ENCODE results near the gene PRKAG2.

Gene PRKAG2

DNA sequence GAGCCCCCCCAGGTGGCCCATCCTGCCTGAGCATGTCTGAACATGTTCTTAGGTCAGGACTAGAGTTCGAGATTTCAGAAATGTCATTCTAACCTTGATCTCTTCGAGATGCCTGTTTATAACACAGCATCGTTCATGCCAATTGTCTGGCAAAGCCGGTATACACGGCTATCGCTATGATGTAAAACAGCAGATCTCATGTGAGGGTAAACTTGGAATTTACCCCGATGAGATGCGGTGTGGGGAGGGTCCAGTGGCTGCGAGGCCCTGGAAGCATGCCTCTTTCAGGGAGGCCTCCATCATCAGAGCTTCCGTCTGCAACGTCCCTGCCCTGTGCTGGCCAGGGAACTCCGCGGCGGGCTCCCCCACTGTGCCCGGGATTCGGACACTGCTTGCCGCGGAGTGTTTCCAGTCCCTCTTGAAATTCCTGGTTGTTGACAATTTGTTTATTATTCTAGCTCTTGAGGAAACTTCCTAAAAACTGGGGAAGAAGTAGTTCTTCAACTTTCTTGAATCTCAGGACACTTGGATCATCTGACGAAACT lies 188.6 kb downstream of the PRKAG2 start:
- H4K91ac ChIP-seq (ENCODE audit: low read depth, low read length, poor library complexity), result no peak overlapping the region
- H3K27me3 ChIP-seq (ENCODE audit: control insufficient read depth in 3 of 3, insufficient read depth in 3 of 3, low read depth in 1 of 3, low read length in 3 of 3), result no peaks in the 10 kb centered on the region
- H2AFZ ChIP-seq (ENCODE audit: low read length), result no peak overlapping the region
- peaks cover 15 to 19% of the 10 kb centered on the region in 2 donors for H3K4me1 ChIP-seq (ENCODE audit: control insufficient read depth in 2 of 2, insufficient read depth in 1 of 2, low read depth in 1 of 2, low read length in 2 of 2)
- H3K4ac ChIP-seq (ENCODE audit: low read length), result no peak overlapping the region
- no peak overlapping the region for H2BK5ac ChIP-seq (ENCODE audit: low read length)
- H2BK12ac ChIP-seq (ENCODE audit: low read length), result no peak overlapping the region
- peak overlapping the region; percentile 17 for H2BK15ac ChIP-seq (ENCODE audit: low read length)
- no peak overlapping the region for H2BK120ac ChIP-seq (ENCODE audit: low read depth, low read length)
- H3K27ac ChIP-seq (replicated peaks; ENCODE audit: low read length), result no peak overlapping the region
- H3K9me3 ChIP-seq (replicated peaks in 1 of 2; ENCODE audit: control insufficient read depth in 2 of 2, insufficient read depth in 1 of 2, low read depth in 1 of 2, low read length in 2 of 2), result peaks cover 0 to 2% of the 10 kb centered on the region in 2 donors
- H3K4me2 ChIP-seq (ENCODE audit: insufficient read depth, low read length, poor library complexity, severe bottlenecking), result no peak overlapping the region
- H3K23ac ChIP-seq (ENCODE audit: low read depth, low read length, poor library complexity), result no peak overlapping the region
- peak overlapping the region; percentile 3 for H3K18ac ChIP-seq (ENCODE audit: low read length)
- H3K9ac ChIP-seq (ENCODE audit: low read depth, low read length, poor library complexity), result no peak overlapping the region
- H2AK5ac ChIP-seq (ENCODE audit: low read depth, low read length), result no peak overlapping the region
- H3K14ac ChIP-seq (ENCODE audit: low read length), result no peak overlapping the region
- no peak overlapping the region for H3K4me3 ChIP-seq (ENCODE audit: low read length in 2 of 2)
- no peaks in the 10 kb centered on the region for H3K36me3 ChIP-seq (replicated peaks in 1 of 2; ENCODE audit: control insufficient read depth in 2 of 2, insufficient read depth in 2 of 2, low read length in 2 of 2)
- DNase-seq (ENCODE audit: low spot score), result no peak
- WGBS, 2 donors (ENCODE audit: extremely low coverage in 2 of 2, insufficient read length in 2 of 2, insufficient replicate concordance in 1 of 2), result no CpG with 5 or more reads among the region's 19 CpGs
- H4K8ac ChIP-seq (ENCODE audit: low read depth, low read length), result no peak overlapping the region
- H3K79me1 ChIP-seq (ENCODE audit: low read depth, low read length), result no peaks in the 10 kb centered on the region

DNA sequence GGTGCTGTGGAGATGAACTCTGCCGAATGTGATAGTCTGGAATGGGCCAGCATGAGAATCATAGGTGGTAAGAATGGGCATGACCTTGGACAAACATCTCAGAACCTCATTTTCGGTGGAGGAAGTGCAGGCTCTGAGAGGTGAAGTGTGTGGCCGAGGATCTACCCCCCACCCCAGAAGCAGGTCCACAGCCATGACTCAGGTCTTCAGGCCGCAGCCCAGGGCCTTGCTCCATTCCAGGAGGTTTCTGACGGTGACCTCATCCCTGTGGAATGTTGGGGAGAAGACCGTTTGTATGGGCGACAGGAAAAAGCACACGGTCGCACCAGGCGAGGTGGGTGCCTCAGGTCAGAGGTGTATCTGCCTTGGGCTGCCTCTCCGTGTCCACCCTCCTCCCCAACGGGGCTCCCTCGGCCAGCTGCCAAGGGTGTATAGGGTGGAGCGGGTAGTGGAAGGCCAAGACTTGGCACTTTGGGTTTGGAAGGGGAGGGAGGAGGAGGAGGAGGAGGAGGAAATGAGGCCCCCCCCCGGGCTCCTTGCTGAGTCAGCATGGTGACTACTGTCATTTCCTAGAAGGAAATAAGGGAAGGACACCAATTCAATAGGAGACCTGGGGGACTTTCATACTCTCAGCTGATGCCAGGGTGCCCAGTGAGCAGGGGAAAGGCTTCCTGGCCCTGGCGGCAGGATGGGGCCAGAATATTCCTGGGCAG lies 189.2 kb downstream of the PRKAG2 start:
- no peak overlapping the region for H2AK5ac ChIP-seq (ENCODE audit: low read depth, low read length)
- H3K36me3 ChIP-seq (replicated peaks in 1 of 2; ENCODE audit: control insufficient read depth in 2 of 2, insufficient read depth in 2 of 2, low read length in 2 of 2), result no peaks in the 10 kb centered on the region
- H4K91ac ChIP-seq (ENCODE audit: low read depth, low read length, poor library complexity), result no peak overlapping the region
- H3K4me3 ChIP-seq (ENCODE audit: low read length in 2 of 2), result no peak overlapping the region
- H2BK120ac ChIP-seq (ENCODE audit: low read depth, low read length), result no peak overlapping the region
- no peak overlapping the region for H2BK5ac ChIP-seq (ENCODE audit: low read length)
- WGBS, 2 donors (ENCODE audit: extremely low coverage in 2 of 2, insufficient read length in 2 of 2, insufficient replicate concordance in 1 of 2), result no CpG with 5 or more reads among the region's 16 CpGs
- peak overlapping the region; percentile 79 for H3K18ac ChIP-seq (ENCODE audit: low read length)
- peaks cover 0 to 2% of the 10 kb centered on the region in 2 donors for H3K9me3 ChIP-seq (replicated peaks in 1 of 2; ENCODE audit: control insufficient read depth in 2 of 2, insufficient read depth in 1 of 2, low read depth in 1 of 2, low read length in 2 of 2)
- H3K4me1 ChIP-seq (ENCODE audit: control insufficient read depth in 2 of 2, insufficient read depth in 1 of 2, low read depth in 1 of 2, low read length in 2 of 2), result peaks cover 12 to 16% of the 10 kb centered on the region in 2 donors
- H2BK15ac ChIP-seq (ENCODE audit: low read length), result peak overlapping the region; percentile 17
- peak; percentile 39 for DNase-seq (ENCODE audit: low spot score)
- H3K79me1 ChIP-seq (ENCODE audit: low read depth, low read length), result no peaks in the 10 kb centered on the region
- no peak overlapping the region for H3K27ac ChIP-seq (replicated peaks; ENCODE audit: low read length)
- no peak overlapping the region for H3K4me2 ChIP-seq (ENCODE audit: insufficient read depth, low read length, poor library complexity, severe bottlenecking)
- no peak overlapping the region for H2AFZ ChIP-seq (ENCODE audit: low read length)
- no peak overlapping the region for H3K4ac ChIP-seq (ENCODE audit: low read length)
- no peak overlapping the region for H3K9ac ChIP-seq (ENCODE audit: low read depth, low read length, poor library complexity)
- H3K14ac ChIP-seq (ENCODE audit: low read length), result no peak overlapping the region
- H3K27me3 ChIP-seq (ENCODE audit: control insufficient read depth in 3 of 3, insufficient read depth in 3 of 3, low read depth in 1 of 3, low read length in 3 of 3), result no peaks in the 10 kb centered on the region
- H2BK12ac ChIP-seq (ENCODE audit: low read length), result no peak overlapping the region
- no peak overlapping the region for H3K23ac ChIP-seq (ENCODE audit: low read depth, low read length, poor library complexity)
- H4K8ac ChIP-seq (ENCODE audit: low read depth, low read length), result no peak overlapping the region

DNA sequence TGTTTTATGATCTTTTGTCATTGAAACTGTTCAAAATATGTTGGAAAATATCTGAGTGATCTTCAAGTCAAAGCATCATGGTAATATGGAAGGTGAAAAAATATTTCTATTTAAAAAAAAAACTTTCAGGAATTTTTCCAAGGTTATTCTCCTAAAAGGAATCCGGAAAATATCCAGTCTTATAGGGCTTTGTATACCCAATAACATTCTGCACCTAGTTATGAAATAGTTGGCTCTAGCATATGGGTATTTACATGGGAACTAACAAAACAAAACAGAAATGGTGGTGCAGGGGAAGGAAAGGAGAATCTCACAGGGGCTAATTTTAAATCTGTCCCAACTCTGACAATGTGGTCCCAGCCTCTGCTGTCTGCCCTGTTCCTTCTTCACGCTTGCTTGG lies 190.1 kb downstream of the PRKAG2 start:
- Histone ChIP-seq H2BK12ac (ENCODE audit: low read length) (no peak overlapping the region), H3K27ac (replicated peaks; ENCODE audit: low read length) (no peak overlapping the region), H3K4ac (ENCODE audit: low read length) (no peak overlapping the region), H2AFZ (ENCODE audit: low read length) (peak overlapping the region; percentile 24), H3K4me2 (ENCODE audit: insufficient read depth, low read length, poor library complexity, severe bottlenecking) (no peak overlapping the region), H2BK5ac (ENCODE audit: low read length) (no peak overlapping the region), H2BK120ac (ENCODE audit: low read depth, low read length) (no peak overlapping the region), H4K91ac (ENCODE audit: low read depth, low read length, poor library complexity) (no peak overlapping the region), H4K8ac (ENCODE audit: low read depth, low read length) (no peak overlapping the region), H3K36me3 (replicated peaks in 1 of 2; ENCODE audit: control insufficient read depth in 2 of 2, insufficient read depth in 2 of 2, low read length in 2 of 2) (no peaks in the 10 kb centered on the region), H3K4me1 (ENCODE audit: control insufficient read depth in 2 of 2, insufficient read depth in 1 of 2, low read depth in 1 of 2, low read length in 2 of 2) (peaks cover 9 to 14% of the 10 kb centered on the region in 2 donors), H3K14ac (ENCODE audit: low read length) (no peak overlapping the region), H3K9me3 (replicated peaks in 1 of 2; ENCODE audit: control insufficient read depth in 2 of 2, insufficient read depth in 1 of 2, low read depth in 1 of 2, low read length in 2 of 2) (peaks cover 0 to 2% of the 10 kb centered on the region in 2 donors), H3K27me3 (ENCODE audit: control insufficient read depth in 3 of 3, insufficient read depth in 3 of 3, low read depth in 1 of 3, low read length in 3 of 3) (no peaks in the 10 kb centered on the region), H3K4me3 (ENCODE audit: low read length in 2 of 2) (no peak overlapping the region), H2AK5ac (ENCODE audit: low read depth, low read length) (no peak overlapping the region), H3K23ac (ENCODE audit: low read depth, low read length, poor library complexity) (no peak overlapping the region), H2BK15ac (ENCODE audit: low read length) (no peak overlapping the region), H3K18ac (ENCODE audit: low read length) (no peak overlapping the region), H3K9ac (ENCODE audit: low read depth, low read length, poor library complexity) (no peak overlapping the region), H3K79me1 (ENCODE audit: low read depth, low read length) (no peaks in the 10 kb centered on the region)
- no peak for DNase-seq (ENCODE audit: low spot score)
- WGBS, 2 donors (ENCODE audit: extremely low coverage in 2 of 2, insufficient read length in 2 of 2, insufficient replicate concordance in 1 of 2), result no CpG with 5 or more reads among the region's 2 CpGs

DNA sequence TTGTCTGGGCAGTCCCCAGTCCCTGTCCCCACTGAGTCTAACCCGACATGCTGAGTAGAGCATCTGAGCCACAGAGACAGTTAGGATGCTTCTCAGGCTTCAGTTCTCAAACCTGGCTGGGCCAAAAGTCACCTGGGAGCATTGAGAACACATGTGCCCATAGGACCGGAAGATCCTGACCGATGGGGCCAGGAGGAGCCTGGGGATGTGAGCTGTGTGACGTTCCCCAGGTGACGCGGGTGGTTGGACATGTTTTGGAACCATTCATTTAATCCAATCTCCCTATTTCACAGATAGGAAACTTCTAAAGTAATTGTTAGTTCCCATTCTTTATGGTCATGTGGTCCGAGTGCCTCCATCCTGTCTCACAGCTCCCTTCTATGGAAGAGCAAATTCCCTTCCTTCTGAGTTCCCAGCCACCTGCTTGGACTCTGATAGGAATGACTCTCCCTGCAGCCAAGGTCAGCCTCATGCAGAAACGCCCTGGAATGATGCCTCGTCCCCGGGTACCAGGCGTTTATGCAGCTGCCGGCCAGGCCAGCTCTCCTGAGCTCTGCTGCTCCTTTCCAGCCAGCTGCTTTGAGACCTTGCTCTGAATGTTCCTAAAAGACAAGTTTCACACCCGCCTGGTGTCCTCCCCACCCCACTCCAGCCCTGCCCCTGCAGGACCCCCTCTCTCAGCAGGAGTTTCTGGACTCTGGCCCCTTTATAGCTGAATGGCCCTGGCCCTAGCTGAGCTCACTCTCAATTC lies 190.7 kb downstream of the PRKAG2 start:
- no peak overlapping the region for H2BK120ac ChIP-seq (ENCODE audit: low read depth, low read length)
- H2AFZ ChIP-seq (ENCODE audit: low read length), result no peak overlapping the region
- no peaks in the 10 kb centered on the region for H3K36me3 ChIP-seq (replicated peaks in 1 of 2; ENCODE audit: control insufficient read depth in 2 of 2, insufficient read depth in 2 of 2, low read length in 2 of 2)
- H3K9ac ChIP-seq (ENCODE audit: low read depth, low read length, poor library complexity), result no peak overlapping the region
- no peak overlapping the region for H2BK15ac ChIP-seq (ENCODE audit: low read length)
- H3K14ac ChIP-seq (ENCODE audit: low read length), result no peak overlapping the region
- peaks cover 0 to 2% of the 10 kb centered on the region in 2 donors for H3K9me3 ChIP-seq (replicated peaks in 1 of 2; ENCODE audit: control insufficient read depth in 2 of 2, insufficient read depth in 1 of 2, low read depth in 1 of 2, low read length in 2 of 2)
- no peak overlapping the region for H2AK5ac ChIP-seq (ENCODE audit: low read depth, low read length)
- H4K8ac ChIP-seq (ENCODE audit: low read depth, low read length), result no peak overlapping the region
- H3K18ac ChIP-seq (ENCODE audit: low read length), result peak overlapping the region; percentile 5
- no CpG with 5 or more reads among the region's 13 CpGs for WGBS, 2 donors (ENCODE audit: extremely low coverage in 2 of 2, insufficient read length in 2 of 2, insufficient replicate concordance in 1 of 2)
- peaks cover 9 to 14% of the 10 kb centered on the region in 2 donors for H3K4me1 ChIP-seq (ENCODE audit: control insufficient read depth in 2 of 2, insufficient read depth in 1 of 2, low read depth in 1 of 2, low read length in 2 of 2)
- no peak overlapping the region for H3K27ac ChIP-seq (replicated peaks; ENCODE audit: low read length)
- H3K27me3 ChIP-seq (ENCODE audit: control insufficient read depth in 3 of 3, insufficient read depth in 3 of 3, low read depth in 1 of 3, low read length in 3 of 3), result no peaks in the 10 kb centered on the region
- H3K4me3 ChIP-seq (ENCODE audit: low read length in 2 of 2), result no peak overlapping the region
- no peak for DNase-seq (ENCODE audit: low spot score)
- no peak overlapping the region for H4K91ac ChIP-seq (ENCODE audit: low read depth, low read length, poor library complexity)
- H3K4ac ChIP-seq (ENCODE audit: low read length), result no peak overlapping the region
- H2BK12ac ChIP-seq (ENCODE audit: low read length), result no peak overlapping the region
- no peak overlapping the region for H3K23ac ChIP-seq (ENCODE audit: low read depth, low read length, poor library complexity)
- H2BK5ac ChIP-seq (ENCODE audit: low read length), result no peak overlapping the region
- H3K79me1 ChIP-seq (ENCODE audit: low read depth, low read length), result no peaks in the 10 kb centered on the region
- no peak overlapping the region for H3K4me2 ChIP-seq (ENCODE audit: insufficient read depth, low read length, poor library complexity, severe bottlenecking)
